ENCODE data around the gene STEAP2. TPM values are rescaled to one million over a fixed set of nuclear protein-coding genes. Genes with fewer than 3 reads are reported as not detected.

Gene STEAP2
- total RNA-seq, 2 experiments from 2014 or later, result not detected

DNA sequence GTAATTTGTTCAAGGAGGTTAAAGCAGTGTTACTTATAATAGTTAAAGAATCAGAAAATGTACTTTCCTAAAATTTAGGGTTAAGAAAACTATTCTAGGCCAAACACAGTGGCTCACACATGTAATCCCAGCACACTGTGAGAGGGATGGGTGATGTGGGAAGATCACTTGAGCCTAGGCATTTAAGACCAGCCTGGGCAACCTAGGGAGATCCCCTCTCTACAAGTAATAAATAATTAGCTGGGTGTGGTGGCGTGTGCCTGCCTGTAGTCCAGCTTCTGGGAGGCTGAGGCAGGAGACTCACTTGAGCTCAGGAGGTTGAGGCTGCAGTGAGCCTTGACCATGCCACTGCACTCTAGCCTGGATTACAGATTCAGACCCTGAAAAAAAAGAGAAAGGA is 3.6 kb upstream of the STEAP2 start:
- no peak overlapping the region for H3K4me2 ChIP-seq (ENCODE audit: low read length)
- no peaks in the 10 kb centered on the region for H4K20me1 ChIP-seq (ENCODE audit: insufficient read depth, low read length)
- no peaks in the 10 kb centered on the region for H3K9me3 ChIP-seq (ENCODE audit: low read length)
- no peak overlapping the region for H3K27ac ChIP-seq (ENCODE audit: low read depth, low read length, poor library complexity, severe bottlenecking)
- no peaks in the 10 kb centered on the region for H3K36me3 ChIP-seq (ENCODE audit: insufficient read depth, low read length)
- no peaks in the 10 kb centered on the region for H3K9me2 ChIP-seq (ENCODE audit: insufficient read depth, low read length)
- no TSS peak for BruUV-seq (replicated peaks)
- no peaks in the 10 kb centered on the region for H3K79me2 ChIP-seq (ENCODE audit: insufficient read depth, low read depth, low read length)
- ChIA-PET POLR2A (no interaction called here), CTCF (ENCODE audit: unreplicated experiment) (no interaction called here)
- intact Hi-C loops (cut with micrococcal nuclease; ENCODE audit: unreplicated experiment), result no loop called here
- H3K4me1 ChIP-seq (ENCODE audit: insufficient read depth, low read length, poor library complexity, severe bottlenecking), result no peaks in the 10 kb centered on the region
- no peak for DNase-seq (ENCODE audit: low spot score)
- H2AFZ ChIP-seq (ENCODE audit: low read length), result no peak overlapping the region
- H3K4me3 ChIP-seq (ENCODE audit: low read depth, low read length, poor library complexity, severe bottlenecking), result no peak overlapping the region
- no peak for TF ChIP-seq EZH2phosphoT487 (IDR thresholded peaks at IDR 0.05; ENCODE audit: borderline replicate concordance, low read depth, low read length)
- TF ChIP-seq, protein P1, sequence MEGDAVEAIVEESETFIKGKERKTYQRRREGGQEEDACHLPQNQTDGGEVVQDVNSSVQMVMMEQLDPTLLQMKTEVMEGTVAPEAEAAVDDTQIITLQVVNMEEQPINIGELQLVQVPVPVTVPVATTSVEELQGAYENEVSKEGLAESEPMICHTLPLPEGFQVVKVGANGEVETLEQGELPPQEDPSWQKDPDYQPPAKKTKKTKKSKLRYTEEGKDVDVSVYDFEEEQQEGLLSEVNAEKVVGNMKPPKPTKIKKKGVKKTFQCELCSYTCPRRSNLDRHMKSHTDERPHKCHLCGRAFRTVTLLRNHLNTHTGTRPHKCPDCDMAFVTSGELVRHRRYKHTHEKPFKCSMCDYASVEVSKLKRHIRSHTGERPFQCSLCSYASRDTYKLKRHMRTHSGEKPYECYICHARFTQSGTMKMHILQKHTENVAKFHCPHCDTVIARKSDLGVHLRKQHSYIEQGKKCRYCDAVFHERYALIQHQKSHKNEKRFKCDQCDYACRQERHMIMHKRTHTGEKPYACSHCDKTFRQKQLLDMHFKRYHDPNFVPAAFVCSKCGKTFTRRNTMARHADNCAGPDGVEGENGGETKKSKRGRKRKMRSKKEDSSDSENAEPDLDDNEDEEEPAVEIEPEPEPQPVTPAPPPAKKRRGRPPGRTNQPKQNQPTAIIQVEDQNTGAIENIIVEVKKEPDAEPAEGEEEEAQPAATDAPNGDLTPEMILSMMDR (conservative IDR thresholded peaks at IDR 0.05; ENCODE audit: low read length), result no peak

DNA sequence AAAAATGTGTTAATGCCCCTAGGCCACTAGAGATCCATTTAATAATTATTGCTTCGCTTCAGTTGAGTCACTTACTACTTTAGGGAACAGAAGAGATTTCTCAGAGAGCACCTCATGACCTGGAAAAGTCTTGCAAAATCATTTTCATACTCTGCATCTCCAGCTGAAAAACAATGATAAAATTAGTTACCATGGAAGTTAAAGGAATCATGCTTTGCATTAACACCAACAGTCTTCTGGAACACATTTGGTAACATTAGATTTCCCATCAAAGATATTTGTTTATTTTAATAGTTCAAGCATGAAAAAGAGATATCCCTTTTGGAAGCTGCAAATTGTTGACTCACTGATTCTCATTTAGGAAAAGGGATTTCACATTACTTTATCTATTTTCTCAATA is 1.8 kb upstream of the STEAP2 start:
- TF ChIP-seq, protein P1 (conservative IDR thresholded peaks at IDR 0.05; ENCODE audit: low read length), result no peak
- no peak for TF ChIP-seq EZH2phosphoT487 (IDR thresholded peaks at IDR 0.05; ENCODE audit: borderline replicate concordance, low read depth, low read length)
- intact Hi-C loops (cut with micrococcal nuclease; ENCODE audit: unreplicated experiment), result no loop called here
- Histone ChIP-seq H3K9me3 (ENCODE audit: low read length) (no peaks in the 10 kb centered on the region), H3K9me2 (ENCODE audit: insufficient read depth, low read length) (no peaks in the 10 kb centered on the region), H3K36me3 (ENCODE audit: insufficient read depth, low read length) (no peaks in the 10 kb centered on the region), H4K20me1 (ENCODE audit: insufficient read depth, low read length) (no peaks in the 10 kb centered on the region), H3K4me3 (ENCODE audit: low read depth, low read length, poor library complexity, severe bottlenecking) (no peak overlapping the region), H3K79me2 (ENCODE audit: insufficient read depth, low read depth, low read length) (no peaks in the 10 kb centered on the region), H3K4me2 (ENCODE audit: low read length) (no peak overlapping the region), H2AFZ (ENCODE audit: low read length) (no peak overlapping the region), H3K27ac (ENCODE audit: low read depth, low read length, poor library complexity, severe bottlenecking) (no peak overlapping the region), H3K4me1 (ENCODE audit: insufficient read depth, low read length, poor library complexity, severe bottlenecking) (no peaks in the 10 kb centered on the region)
- POLR2A ChIA-PET, result interaction anchor here (0.6 kb wide), 1 partner anchor 330 kb away, joined by 3 read pairs; no protein-coding TSS in a partner anchor
- no peak for DNase-seq (ENCODE audit: low spot score)
- CTCF ChIA-PET (ENCODE audit: unreplicated experiment), result no interaction called here
- BruUV-seq (replicated peaks), result no TSS peak

GRCh38 chr7:90210475-90210874 is 1.1 kb upstream of the STEAP2 start:
- no peak overlapping the region for H3K4me2 ChIP-seq (ENCODE audit: low read length)
- H3K9me2 ChIP-seq (ENCODE audit: insufficient read depth, low read length), result no peaks in the 10 kb centered on the region

More at GRCh38 chr7:90210475-90210874, 1.1 kb upstream of the STEAP2 start:
- no peaks in the 10 kb centered on the region for H4K20me1 ChIP-seq (ENCODE audit: insufficient read depth, low read length)
- BruUV-seq (replicated peaks), result no TSS peak
- intact Hi-C loops (cut with micrococcal nuclease; ENCODE audit: unreplicated experiment), result no loop called here
- no peak for DNase-seq (ENCODE audit: low spot score)
- H3K9me3 ChIP-seq (ENCODE audit: low read length), result no peaks in the 10 kb centered on the region
- no peaks in the 10 kb centered on the region for H3K79me2 ChIP-seq (ENCODE audit: insufficient read depth, low read depth, low read length)
- TF ChIP-seq EZH2phosphoT487 (IDR thresholded peaks at IDR 0.05; ENCODE audit: borderline replicate concordance, low read depth, low read length), result no peak
- TF ChIP-seq, protein P1 (conservative IDR thresholded peaks at IDR 0.05; ENCODE audit: low read length), result no peak
- no peak overlapping the region for H2AFZ ChIP-seq (ENCODE audit: low read length)
- H3K27ac ChIP-seq (ENCODE audit: low read depth, low read length, poor library complexity, severe bottlenecking), result no peak overlapping the region
- no peak overlapping the region for H3K4me3 ChIP-seq (ENCODE audit: low read depth, low read length, poor library complexity, severe bottlenecking)
- ChIA-PET CTCF (ENCODE audit: unreplicated experiment) (no interaction called here), POLR2A (interaction anchor here (0.6 kb wide), 1 partner anchor 331 kb away, joined by 3 read pairs; no protein-coding TSS in a partner anchor)
- H3K36me3 ChIP-seq (ENCODE audit: insufficient read depth, low read length), result no peaks in the 10 kb centered on the region
- no peaks in the 10 kb centered on the region for H3K4me1 ChIP-seq (ENCODE audit: insufficient read depth, low read length, poor library complexity, severe bottlenecking)
